AG04449 (cell line): ENCODE data around the gene EXOC6B.

ENCODE experiments used
- CTCF ChIA-PET: fragments of 350-600 bp; formaldehyde crosslinking; extraction: SDS; loops from one replicate; lab custom pipeline; 2021; ENCODE audit warnings: antibody characterized with exemption; lab: Yijun Ruan, JAX
- POLR2A ChIA-PET: fragments of 400-600, 350-600 bp; formaldehyde crosslinking; extraction: SDS; loops from one replicate; lab custom pipeline; 2020; ENCODE audit warnings: antibody characterized with exemption, inconsistent platforms; lab: Yijun Ruan, JAX
- DNase-seq: peaks from one replicate; pipeline ENCODE4 v3.0.0-alpha.2; 2010; ENCODE audit warnings: low read depth, low spot score
- H3K4me3 ChIP-seq: 2 replicates; pipeline ENCODE4 v1.5.1; 2011; ENCODE audit warnings: low read depth, mild to moderate bottlenecking, control low read depth, low read length
- CTCF ChIP-seq: IDR thresholded peaks from one replicate; pipeline ENCODE4 v1.5.1; 2011; ENCODE audit warnings: mild to moderate bottlenecking, moderate library complexity, low read length, control low read depth, inconsistent platforms; ENCODE audit not compliant: insufficient read depth; ENCODE audit errors: missing control alignments

EXOC6B gene

GRCh38 chr2:72139471-72139873, 686.4 kb downstream of the EXOC6B start:
- CTCF ChIA-PET, result interaction anchor here (0.9 to 3.3 kb wide), 6 partner anchors 10 to 440 kb away, joined by 3 to 17 read pairs (median 3); no protein-coding TSS in a partner anchor
- no peak for TF ChIP-seq CTCF
- POLR2A ChIA-PET, result no interaction called here
- DNase-seq, result no peak
- H3K4me3 ChIP-seq, result no peak overlapping the region

- ChIA-PET CTCF (interaction anchor here (1.0 to 3.3 kb wide), 7 partner anchors 9 to 441 kb away, joined by 3 to 17 read pairs (median 6); no protein-coding TSS in a partner anchor), POLR2A (no interaction called here)
- H3K4me3 ChIP-seq, result no peak overlapping the region
- DNase-seq, result no peak
- TF ChIP-seq CTCF, result no peak
Observed at GRCh38 chr2:72138921-72139381, 686.9 kb downstream of the EXOC6B start.

- H3K4me3 ChIP-seq, result no peak overlapping the region
- CTCF ChIA-PET, result interaction anchor here (0.6 to 3.5 kb wide), 28 partner anchors 9 to 592 kb away, joined by 3 to 28 read pairs (median 4); partner anchors contain the start of gene CYP26B1
- no peak for DNase-seq
Observed at GRCh38 chr2:72138011-72138881, 687.6 kb downstream of the EXOC6B start.

GRCh38 chr2:72137498-72138010, 688.3 kb downstream of the EXOC6B start:
- DNase-seq, result no peak
- H3K4me3 ChIP-seq, result no peak overlapping the region
- CTCF ChIA-PET, result interaction anchor here (0.6 to 3.5 kb wide), 28 partner anchors 8 to 591 kb away, joined by 3 to 28 read pairs (median 4); partner anchors contain the start of gene CYP26B1
- POLR2A ChIA-PET, result no interaction called here
- TF ChIP-seq CTCF, result peak; percentile 96

More at GRCh38 chr2:72138011-72138881, 687.6 kb downstream of the EXOC6B start:
- TF ChIP-seq CTCF, result no peak
- POLR2A ChIA-PET, result no interaction called here

- ChIA-PET CTCF (interaction anchor here (0.8 to 3.5 kb wide), 24 partner anchors 7 to 610 kb away, joined by 3 to 28 read pairs (median 4); partner anchors contain the start of gene CYP26B1), POLR2A (no interaction called here)
- no peak for DNase-seq
- no peak overlapping the region for H3K4me3 ChIP-seq
- no peak for TF ChIP-seq CTCF
Observed at GRCh38 chr2:72136933-72137497, 688.8 kb downstream of the EXOC6B start.
